Activated B cell treated with CpG ODN at 0.5 μM for 24 hours (primary cell): ENCODE measurements around the gene TMCO4. TPM values are rescaled to one million over a fixed set of nuclear protein-coding genes. Genes with fewer than 3 reads are reported as not detected.
"Not testable (repeated sequence)": the region's sequence is repeated elsewhere in the genome, so short reads cannot be mapped to it uniquely, and the experiment has no call there.

Experiments
- ATAC-seq: fragments of 200-7000 bp; cut with Tn5 transposase; one replicate; pipeline ENCODE4 v1.10.0; 2021; ENCODE audit warnings: low read depth, mild to moderate bottlenecking, moderate library complexity
- CTCF ChIA-PET: fragments of 350-600 bp; sonication (Branson Sonifier 250); formaldehyde crosslinking; loops from one replicate; lab custom pipeline; 2021; ENCODE audit warnings: antibody characterized with exemption; lab: Charles Lee
- POLR2A ChIA-PET: fragments of 350-600 bp; sonication (Branson Sonifier 250); formaldehyde crosslinking; loops from one replicate; lab custom pipeline; 2021; ENCODE audit warnings: antibody characterized with exemption; lab: Charles Lee
- DNase-seq: peaks from one replicate; pipeline ENCODE4 v3.0.0; 2022
- H3K27ac Mint-ChIP-seq: one replicate; pipeline ENCODE4 v1.8.0; 2020; ENCODE audit warnings: mixed read lengths
- H3K27me3 Mint-ChIP-seq: one replicate; pipeline ENCODE4 v1.8.0; 2021; ENCODE audit warnings: mixed read lengths
- H3K36me3 Mint-ChIP-seq: one replicate; pipeline ENCODE4 v1.8.0; 2021; ENCODE audit warnings: low read depth, mixed read lengths
- H3K4me1 Mint-ChIP-seq: one replicate; pipeline ENCODE4 v1.8.0; 2021; ENCODE audit warnings: mixed read lengths
- H3K4me3 Mint-ChIP-seq: one replicate; pipeline ENCODE4 v1.8.0; 2020; ENCODE audit warnings: mild to moderate bottlenecking, mixed read lengths
- H3K9me3 Mint-ChIP-seq: one replicate; pipeline ENCODE4 v1.8.0; 2020; ENCODE audit warnings: mixed read lengths
- CTCF ChIP-seq: fragments of 200-600 bp; IDR thresholded peaks from one replicate; pipeline ENCODE4 v1.8.0; 2022; ENCODE audit warnings: antibody characterized with exemption, mild to moderate bottlenecking
- intact Hi-C: fragments of 100-400 bp; cut with micrococcal nuclease; formaldehyde crosslinking; loops from one replicate; pipeline ENCODE4 v1.15.1; 2024
- total RNA-seq: library from RNA; stranded (reverse); gene quantifications from 2 replicates; pipeline ENCODE4 v1.2.3, GENCODE V29; 2022

Gene TMCO4
- total RNA-seq, 1 donor from 2014 or later = 22.3 TPM

- Mint-ChIP-seq H3K9me3 (no peaks in the 10 kb centered on the region), H3K27ac (no peak overlapping the region), H3K4me1 (no peaks in the 10 kb centered on the region), H3K4me3 (no peak overlapping the region), H3K27me3 (peaks cover 17% of the 10 kb centered on the region), H3K36me3 (no peaks in the 10 kb centered on the region)
- CTCF ChIA-PET = no interaction called here
- DNase-seq = no peak
- no peak for TF ChIP-seq CTCF
- no peak for ATAC-seq
- intact Hi-C loops = no loop called here
- POLR2A ChIA-PET = no interaction called here
Measured at GRCh38 chr1:19637606-19638005, 162.1 kb downstream of the TMCO4 start.

- H3K27ac Mint-ChIP-seq, H3K36me3 Mint-ChIP-seq, POLR2A ChIA-PET, H3K4me3 Mint-ChIP-seq, DNase-seq, H3K9me3 Mint-ChIP-seq, ATAC-seq, intact Hi-C loops, H3K4me1 Mint-ChIP-seq, CTCF ChIA-PET: not testable (repeated sequence)
- peaks cover 12% of the 10 kb centered on the region for H3K27me3 Mint-ChIP-seq
Measured at GRCh38 chr1:19636749-19637148, 163.0 kb downstream of the TMCO4 start.

GRCh38 chr1:19636065-19636464 is 163.7 kb downstream of the TMCO4 start:
- no peak for TF ChIP-seq CTCF
- ATAC-seq (no peak), DNase-seq (no peak)
- CTCF ChIA-PET = no interaction called here
- H3K27me3 Mint-ChIP-seq = peaks cover 6% of the 10 kb centered on the region
- H3K36me3 Mint-ChIP-seq = no peaks in the 10 kb centered on the region
- H3K4me1 Mint-ChIP-seq = no peaks in the 10 kb centered on the region
- H3K27ac Mint-ChIP-seq = no peak overlapping the region
- intact Hi-C loops = no loop called here
- no peak overlapping the region for H3K4me3 Mint-ChIP-seq
- no peaks in the 10 kb centered on the region for H3K9me3 Mint-ChIP-seq
- POLR2A ChIA-PET = no interaction called here

GRCh38 chr1:19635646-19636045 is 164.1 kb downstream of the TMCO4 start:
- DNase-seq = no peak
- ChIA-PET POLR2A (no interaction called here), CTCF (no interaction called here)
- Mint-ChIP-seq H3K36me3 (no peaks in the 10 kb centered on the region), H3K4me3 (no peak overlapping the region), H3K9me3 (no peaks in the 10 kb centered on the region), H3K27me3 (peaks cover 3% of the 10 kb centered on the region), H3K4me1 (no peaks in the 10 kb centered on the region), H3K27ac (no peak overlapping the region)
- ATAC-seq = no peak
- TF ChIP-seq CTCF = no peak
- intact Hi-C loops = no loop called here

- H3K27ac Mint-ChIP-seq, DNase-seq, H3K4me3 Mint-ChIP-seq, CTCF ChIA-PET, H3K4me1 Mint-ChIP-seq, H3K36me3 Mint-ChIP-seq, H3K27me3 Mint-ChIP-seq, intact Hi-C loops, ATAC-seq, H3K9me3 Mint-ChIP-seq, POLR2A ChIA-PET: not testable (repeated sequence)
Measured at GRCh38 chr1:19635064-19635463, 164.7 kb downstream of the TMCO4 start.

- ChIA-PET CTCF (no interaction called here), POLR2A (no interaction called here)
- TF ChIP-seq CTCF = no peak
- intact Hi-C loops = no loop called here
- ATAC-seq (no peak), DNase-seq (no peak)
- Mint-ChIP-seq H3K4me3 (no peak overlapping the region), H3K4me1 (no peaks in the 10 kb centered on the region), H3K27me3 (no peaks in the 10 kb centered on the region), H3K27ac (no peak overlapping the region), H3K36me3 (peaks cover 13% of the 10 kb centered on the region), H3K9me3 (no peaks in the 10 kb centered on the region)
Measured at GRCh38 chr1:19633106-19633505, 166.6 kb downstream of the TMCO4 start.

Other genes with a start within 250 kb of the TMCO4 start
- 0.54 and 0.64 TPM in 2 replicates for gene NBL1, start 155.6 kb downstream of the TMCO4 start, total RNA-seq
- not detected in 2 replicates for gene HTR6, start 135.0 kb downstream of the TMCO4 start, total RNA-seq
- gene RNF186, start 15.4 kb upstream of the TMCO4 start, total RNA-seq = not detected in 2 replicates
- gene OTUD3, start 82.5 kb upstream of the TMCO4 start, total RNA-seq = 13.2 and 14.2 TPM in 2 replicates
- not detected in 2 replicates for gene PLA2G2E, start 123.7 kb upstream of the TMCO4 start, total RNA-seq
- gene PLA2G2A, start 179.7 kb upstream of the TMCO4 start, total RNA-seq = not detected in 2 replicates